Panc1 (cell line): ENCODE measurements around the gene PTGR3.

Source experiments
- CTCF ChIP-seq: fragments of 450-650 bp; IDR thresholded peaks from 2 replicates; pipeline ENCODE4 v1.5.1; 2017; ENCODE audit warnings: mild to moderate bottlenecking
- POLR2AphosphoS5 ChIP-seq: IDR thresholded peaks from 2 replicates; pipeline ENCODE4 v1.6.1; 2012; ENCODE audit warnings: mild to moderate bottlenecking, low read depth, low read length, moderate library complexity
- REST ChIP-seq, 2 experiments: IDR thresholded peaks; 2 replicates each; pipeline ENCODE4 v1.6.1; 2011 to 2012; ENCODE audit warnings: low read depth in 2 of 2, control low read depth in 1 of 2, low read length in 1 of 2, mild to moderate bottlenecking in 1 of 2, moderate library complexity in 1 of 2; ENCODE audit not compliant: insufficient read depth in 1 of 2
- SIN3A ChIP-seq: IDR thresholded peaks from 2 replicates; pipeline ENCODE4 v1.6.1; 2012; ENCODE audit warnings: low read depth, mild to moderate bottlenecking, low read length, moderate library complexity, borderline replicate concordance; ENCODE audit not compliant: insufficient read depth
- TCF7L2 ChIP-seq: IDR thresholded peaks from 2 replicates; pipeline ENCODE4 v1.6.1; 2011; ENCODE audit warnings: mild to moderate bottlenecking, low read depth, low read length, inconsistent platforms

- TF ChIP-seq SIN3A (no peak), CTCF (no peak), POLR2AphosphoS5 (no peak), REST (IDR thresholded peaks at IDR 0.05; ENCODE audit: insufficient read depth in 1 of 2, low read depth in 2 of 2, low read length in 1 of 2) (no peak), TCF7L2 (no peak)
Measured at GRCh38 chr18:75200605-75201280, 8.2 kb downstream of the PTGR3 start.
